HepG2 (cell line): ENCODE results near the gene RPS10. TPM values are rescaled to one million over a fixed set of nuclear protein-coding genes. Genes with fewer than 3 reads are reported as not detected.

Experiments used
- AHDC1 ChIP-seq: sonication (generic); formaldehyde crosslinking; IDR thresholded peaks from 2 replicates; pipeline ENCODE4 v1.5.1; 2020; ENCODE audit warnings: mild to moderate bottlenecking, missing genetic modification reagents, borderline replicate concordance
- CREB1 ChIP-seq, 2 experiments: fragments of 450-650 bp in 1 of 2; IDR thresholded peaks; 2 replicates each; pipeline ENCODE4 v1.6.1; 2016 to 2017; ENCODE audit warnings: control low read depth in 1 of 2, mild to moderate bottlenecking in 1 of 2, missing compliant biosample characterization in 1 of 2, missing genetic modification characterization in 1 of 2
- DRAP1 ChIP-seq: IDR thresholded peaks from 2 replicates; pipeline ENCODE4 v1.6.1; 2016; ENCODE audit warnings: missing genetic modification reagents, missing compliant biosample characterization
- JARID2 ChIP-seq: sonication (generic); formaldehyde crosslinking; IDR thresholded peaks from 2 replicates; pipeline ENCODE4 v1.8.1; 2023; ENCODE audit warnings: missing genetic modification reagents, inconsistent platforms; ENCODE audit not compliant: insufficient replicate concordance
- NFE2L1 ChIP-seq: sonication (generic); formaldehyde crosslinking; IDR thresholded peaks from 2 replicates; pipeline ENCODE4 v1.4.0; 2020; ENCODE audit warnings: missing genetic modification reagents, mild to moderate bottlenecking, borderline replicate concordance
- SP140L ChIP-seq: sonication (generic); formaldehyde crosslinking; IDR thresholded peaks from 2 replicates; pipeline ENCODE4 v1.4.0; 2020; ENCODE audit warnings: missing genetic modification reagents, borderline replicate concordance
- SRF ChIP-seq: IDR thresholded peaks from 2 replicates; pipeline ENCODE4 v1.6.1; 2011; ENCODE audit warnings: mild to moderate bottlenecking, low read depth, low read length, moderate library complexity
- TCF7 ChIP-seq: sonication (generic); IDR thresholded peaks from 2 replicates; pipeline ENCODE4 v1.6.1; 2016; ENCODE audit warnings: antibody characterized with exemption, low read depth
- ZNF530 ChIP-seq: sonication (generic); formaldehyde crosslinking; IDR thresholded peaks from 2 replicates; pipeline ENCODE4 v1.5.0; 2020; ENCODE audit warnings: low read depth, mild to moderate bottlenecking, missing genetic modification reagents
- ZNF550 ChIP-seq: sonication (generic); formaldehyde crosslinking; IDR thresholded peaks from 2 replicates; pipeline ENCODE4 v1.4.0; 2020; ENCODE audit warnings: mild to moderate bottlenecking, missing genetic modification reagents, borderline replicate concordance
- ZNF552 ChIP-seq: sonication (generic); formaldehyde crosslinking; IDR thresholded peaks from 2 replicates; pipeline ENCODE4 v1.9.0; 2022; ENCODE audit warnings: missing genetic modification reagents, mild to moderate bottlenecking, borderline replicate concordance
- polyA plus RNA-seq, 8 experiments: library from polyadenylated mRNA; depleted of rRNA in 3 of 8; stranded (reverse) in 7 of 8; unstranded in 1 of 8; fragments of >200 nt; fragmentation: Illumina TruSeq in 4 of 8; extraction: Trizol in 4 of 8; gene quantifications; 2 replicates each; pipeline versions ENCODE4 v1.2.1 to v1.2.3, GENCODE V29; 2011 to 2016; ENCODE audit warnings: low read depth in 4 of 8, missing spikeins in 1 of 8, mixed read lengths in 1 of 8; ENCODE audit not compliant: insufficient read depth in 1 of 8
- total RNA-seq, 5 experiments: library from RNA; depleted of rRNA; stranded (reverse); fragments of >200 nt; fragmentation: Illumina TruSeq; extraction: Trizol; gene quantifications; 2 replicates each; pipeline ENCODE4 v1.2.3, GENCODE V29; 2016; ENCODE audit warnings: low read depth in 1 of 5
- TF ChIP-seq, protein P1 (sequence below): sonication (generic); formaldehyde crosslinking; conservative IDR thresholded peaks from 2 replicates; pipeline ENCODE4 v1.4.0; 2020; ENCODE audit warnings: missing genetic modification reagents
- TF ChIP-seq, protein P2 (sequence below): sonication (generic); formaldehyde crosslinking; conservative IDR thresholded peaks from 2 replicates; pipeline ENCODE4 v1.4.0; 2020; ENCODE audit warnings: missing genetic modification reagents
- TF ChIP-seq, protein P3 (sequence below): sonication (generic); formaldehyde crosslinking; IDR thresholded peaks from 2 replicates; pipeline ENCODE4 v1.4.0; 2020; ENCODE audit warnings: missing genetic modification reagents
- TF ChIP-seq, protein P4 (sequence below): sonication (generic); formaldehyde crosslinking; IDR thresholded peaks from 2 replicates; pipeline ENCODE4 v1.8.0; 2022; ENCODE audit warnings: mild to moderate bottlenecking, missing genetic modification reagents, moderate library complexity

The RPS10 gene
- total and polyA plus RNA-seq, 2 of the 13 experiments (the other 11 are each of a cell fraction or from before 2014, with no cell fraction given) = 2,909 to 4,648 TPM

DNA sequence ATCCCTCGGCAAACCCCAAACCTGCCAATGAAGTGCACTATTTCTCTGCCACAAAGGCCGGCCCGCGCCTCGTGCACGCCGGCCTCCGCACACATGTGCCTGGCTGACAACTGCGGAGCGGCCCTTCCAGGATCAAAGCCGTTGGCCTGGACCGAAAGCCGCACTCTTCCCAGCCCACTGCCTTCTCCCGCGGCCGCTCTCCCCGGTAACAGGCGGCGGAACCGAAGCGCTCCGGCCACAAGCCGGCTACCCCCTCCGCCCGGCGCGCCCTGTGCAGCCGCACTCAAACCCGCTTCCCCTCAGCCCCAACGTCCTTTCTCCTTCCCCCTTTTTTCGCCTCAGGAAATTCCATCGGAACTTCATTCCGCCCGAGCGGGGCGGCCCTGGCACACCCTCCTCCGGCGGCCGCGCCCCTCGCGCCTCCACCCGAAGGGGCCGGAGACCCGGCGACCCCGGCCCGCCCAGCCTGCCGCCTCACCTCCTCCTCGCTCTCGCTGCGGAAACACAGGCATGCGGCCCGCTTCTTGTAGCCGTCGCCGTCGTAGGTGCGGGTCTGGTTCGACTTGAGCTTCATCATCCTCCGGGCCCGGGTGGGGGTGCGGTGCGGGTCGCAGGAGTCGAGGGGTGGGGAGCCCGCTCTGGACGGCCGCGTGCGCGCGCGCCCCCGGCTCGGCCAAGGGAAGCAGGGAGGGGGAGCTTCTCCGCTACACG, 33.9 kb downstream of the RPS10 start (continued):
- TF ChIP-seq AHDC1 (CRISPR knock-in tag) (0 out of 2 replicates have a peak, but pooled peaks have one; percentile 45), ZNF550 (CRISPR knock-in tag) (no peak), JARID2 (CRISPR knock-in tag) (no peak), ZNF552 (no peak; the same call in 1 of the 2 replicates), TCF7 (no peak; the same call in 1 of the 2 replicates), NFE2L1 (CRISPR knock-in tag) (peak; percentile 57; the same call in 1 of the 2 replicates), SRF (no peak), DRAP1 (CRISPR knock-in tag) (no peak), ZNF530 (no peak), SP140L (CRISPR knock-in tag) (no peak), CREB1 (IDR thresholded peaks at IDR 0.05) (no peak), CREB1 (CRISPR knock-in tag; IDR thresholded peaks at IDR 0.05) (no peak)
- TF ChIP-seq, protein P1, sequence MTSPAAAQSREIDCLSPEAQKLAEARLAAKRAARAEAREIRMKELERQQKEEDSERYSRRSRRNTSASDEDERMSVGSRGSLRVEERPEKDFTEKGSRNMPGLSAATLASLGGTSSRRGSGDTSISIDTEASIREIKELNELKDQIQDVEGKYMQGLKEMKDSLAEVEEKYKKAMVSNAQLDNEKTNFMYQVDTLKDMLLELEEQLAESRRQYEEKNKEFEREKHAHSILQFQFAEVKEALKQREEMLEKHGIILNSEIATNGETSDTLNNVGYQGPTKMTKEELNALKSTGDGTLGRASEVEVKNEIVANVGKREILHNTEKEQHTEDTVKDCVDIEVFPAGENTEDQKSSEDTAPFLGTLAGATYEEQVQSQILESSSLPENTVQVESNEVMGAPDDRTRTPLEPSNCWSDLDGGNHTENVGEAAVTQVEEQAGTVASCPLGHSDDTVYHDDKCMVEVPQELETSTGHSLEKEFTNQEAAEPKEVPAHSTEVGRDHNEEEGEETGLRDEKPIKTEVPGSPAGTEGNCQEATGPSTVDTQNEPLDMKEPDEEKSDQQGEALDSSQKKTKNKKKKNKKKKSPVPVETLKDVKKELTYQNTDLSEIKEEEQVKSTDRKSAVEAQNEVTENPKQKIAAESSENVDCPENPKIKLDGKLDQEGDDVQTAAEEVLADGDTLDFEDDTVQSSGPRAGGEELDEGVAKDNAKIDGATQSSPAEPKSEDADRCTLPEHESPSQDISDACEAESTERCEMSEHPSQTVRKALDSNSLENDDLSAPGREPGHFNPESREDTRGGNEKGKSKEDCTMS = no peak
- TF ChIP-seq, protein P2, sequence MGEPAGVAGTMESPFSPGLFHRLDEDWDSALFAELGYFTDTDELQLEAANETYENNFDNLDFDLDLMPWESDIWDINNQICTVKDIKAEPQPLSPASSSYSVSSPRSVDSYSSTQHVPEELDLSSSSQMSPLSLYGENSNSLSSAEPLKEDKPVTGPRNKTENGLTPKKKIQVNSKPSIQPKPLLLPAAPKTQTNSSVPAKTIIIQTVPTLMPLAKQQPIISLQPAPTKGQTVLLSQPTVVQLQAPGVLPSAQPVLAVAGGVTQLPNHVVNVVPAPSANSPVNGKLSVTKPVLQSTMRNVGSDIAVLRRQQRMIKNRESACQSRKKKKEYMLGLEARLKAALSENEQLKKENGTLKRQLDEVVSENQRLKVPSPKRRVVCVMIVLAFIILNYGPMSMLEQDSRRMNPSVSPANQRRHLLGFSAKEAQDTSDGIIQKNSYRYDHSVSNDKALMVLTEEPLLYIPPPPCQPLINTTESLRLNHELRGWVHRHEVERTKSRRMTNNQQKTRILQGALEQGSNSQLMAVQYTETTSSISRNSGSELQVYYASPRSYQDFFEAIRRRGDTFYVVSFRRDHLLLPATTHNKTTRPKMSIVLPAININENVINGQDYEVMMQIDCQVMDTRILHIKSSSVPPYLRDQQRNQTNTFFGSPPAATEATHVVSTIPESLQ (CRISPR knock-in tag) = no peak
- TF ChIP-seq, protein P3, sequence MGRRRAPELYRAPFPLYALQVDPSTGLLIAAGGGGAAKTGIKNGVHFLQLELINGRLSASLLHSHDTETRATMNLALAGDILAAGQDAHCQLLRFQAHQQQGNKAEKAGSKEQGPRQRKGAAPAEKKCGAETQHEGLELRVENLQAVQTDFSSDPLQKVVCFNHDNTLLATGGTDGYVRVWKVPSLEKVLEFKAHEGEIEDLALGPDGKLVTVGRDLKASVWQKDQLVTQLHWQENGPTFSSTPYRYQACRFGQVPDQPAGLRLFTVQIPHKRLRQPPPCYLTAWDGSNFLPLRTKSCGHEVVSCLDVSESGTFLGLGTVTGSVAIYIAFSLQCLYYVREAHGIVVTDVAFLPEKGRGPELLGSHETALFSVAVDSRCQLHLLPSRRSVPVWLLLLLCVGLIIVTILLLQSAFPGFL (CRISPR knock-in tag) = no peak
- TF ChIP-seq, protein P4, sequence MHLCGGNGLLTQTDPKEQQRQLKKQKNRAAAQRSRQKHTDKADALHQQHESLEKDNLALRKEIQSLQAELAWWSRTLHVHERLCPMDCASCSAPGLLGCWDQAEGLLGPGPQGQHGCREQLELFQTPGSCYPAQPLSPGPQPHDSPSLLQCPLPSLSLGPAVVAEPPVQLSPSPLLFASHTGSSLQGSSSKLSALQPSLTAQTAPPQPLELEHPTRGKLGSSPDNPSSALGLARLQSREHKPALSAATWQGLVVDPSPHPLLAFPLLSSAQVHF (CRISPR knock-in tag) = 0 out of 2 replicates have a peak, but pooled peaks have one; percentile 36
